Prostate gland (tissue), 2 donors: Measurements from ENCODE around the gene SULT6B1.

Source experiments
- CTCF ChIP-seq, 4 experiments: fragments of 200-600 bp in 2 of 4; fragments of 450-650 bp in 2 of 4; sonication (generic) in 2 of 4; IDR thresholded peaks; 1 replicate in 3 of 4; 2 replicates in 1 of 4; pipeline ENCODE4 v1.5.1; 2016 to 2019; ENCODE audit warnings: antibody characterized with exemption in 4 of 4, mild to moderate bottlenecking in 2 of 4, moderate library complexity in 2 of 4
- POLR2A ChIP-seq: fragments of 450-650 bp; IDR thresholded peaks from one replicate; pipeline ENCODE4 v1.6.1; 2016; ENCODE audit warnings: antibody characterized with exemption, mild to moderate bottlenecking
- POLR2AphosphoS5 ChIP-seq: sonication (generic); formaldehyde crosslinking; IDR thresholded peaks from one replicate; pipeline ENCODE4 v1.6.1; 2017; ENCODE audit warnings: antibody characterized with exemption

GRCh38 chr2:37203708-37204107 is 15.2 kb upstream of the SULT6B1 start:
- TF ChIP-seq POLR2A (no peak), POLR2AphosphoS5 (no peak), CTCF (IDR thresholded peaks at IDR 0.05) (no peak)
